K562 (cell line): ENCODE data around the gene NUDT9. TPM values are rescaled to one million over a fixed set of nuclear protein-coding genes. Genes with fewer than 3 reads are reported as not detected.
"Not testable (repeated sequence)": the region's sequence is repeated elsewhere in the genome, so short reads cannot be mapped to it uniquely, and the experiment has no call there.

ENCODE experiments used
- ATAC-seq: fragments of 200-7000 bp; cut with Tn5 transposase; 3 replicates; pipeline ENCODE4 v1.9.1; 2020; ENCODE audit warnings: moderate library complexity
- BruUV-seq: library from RNA; stranded (reverse); fragments of 400-500 nt; replicated peaks from 2 replicates; lab custom pipeline; 2021; lab: Mats Ljungman, UMichigan
- CTCF ChIA-PET: fragments of 300-600 bp; formaldehyde crosslinking; extraction: SDS; loops from one replicate; lab custom pipeline; 2021; ENCODE audit warnings: low intra/inter-chr PET ratio; lab: Yijun Ruan, JAX
- POLR2A ChIA-PET: fragments of 300-600, 350-650 bp; sonication (Branson Sonifier 250); formaldehyde crosslinking; extraction: SDS; loops from one replicate; lab custom pipeline; 2021; ENCODE audit warnings: antibody characterized with exemption, inconsistent platforms; lab: Yijun Ruan, JAX
- DNase-seq, 4 experiments: peaks; one replicate each; pipeline versions ENCODE4 v3.0.0 to v3.0.0-alpha.2; 2011 to 2018; ENCODE audit warnings: low spot score in 3 of 4, mixed read lengths in 3 of 4; ENCODE audit errors: extremely low read depth in 1 of 4
- FAIRE-seq: peaks from 2 replicates; lab custom pipeline; 2011; peaks lifted over from hg19 to GRCh38; lab: Jason Lieb, UNC
- H2AFZ ChIP-seq: 2 replicates; pipeline ENCODE4 v1.6.0; 2011; ENCODE audit warnings: low read depth, low read length, control low read depth, inconsistent platforms
- H3K27ac ChIP-seq: fragments of 200-600 bp; 3 replicates; pipeline ENCODE4 v1.8.0; 2011; ENCODE audit warnings: low read depth, mild to moderate bottlenecking, control low read depth, inconsistent platforms, low read length, moderate library complexity, mixed read lengths; ENCODE audit errors: extremely low read depth
- H3K27me3 ChIP-seq, 2 experiments: fragments of 300-600 bp in 1 of 2; 2 replicates in 1 of 2; 3 replicates in 1 of 2; pipeline versions ENCODE4 v1.6.0 to v1.8.0; 2011; ENCODE audit warnings: inconsistent platforms in 2 of 2, low read length in 2 of 2, mild to moderate bottlenecking in 1 of 2, mixed read lengths in 1 of 2, moderate library complexity in 1 of 2; ENCODE audit not compliant: control insufficient read depth in 2 of 2, insufficient read depth in 2 of 2
- H3K36me3 ChIP-seq: fragments of 300-600 bp; 3 replicates; pipeline ENCODE4 v1.8.0; 2011; ENCODE audit warnings: mild to moderate bottlenecking, low read length, inconsistent platforms; ENCODE audit not compliant: control insufficient read depth, insufficient read depth
- H3K4me1 ChIP-seq, 2 experiments: fragments of 200-600 bp in 1 of 2; replicated peaks in 1 of 2; 2 replicates in 1 of 2; 3 replicates in 1 of 2; pipeline versions ENCODE4 v1.5.1 to v1.8.0; 2011; ENCODE audit warnings: inconsistent platforms in 2 of 2, low read length in 2 of 2, mild to moderate bottlenecking in 1 of 2, mixed read lengths in 1 of 2, moderate library complexity in 1 of 2; ENCODE audit not compliant: control insufficient read depth in 2 of 2, insufficient read depth in 2 of 2
- H3K4me2 ChIP-seq: 2 replicates; pipeline ENCODE4 v1.6.1; 2011; ENCODE audit warnings: low read length, control low read depth, inconsistent platforms, mixed read lengths; ENCODE audit not compliant: insufficient read depth
- H3K4me3 ChIP-seq: fragments of 200-600 bp; sonication (generic), shearing (Covaris generic); 2 replicates; pipeline ENCODE4 v1.5.1; 2016; ENCODE audit warnings: control low read depth, inconsistent platforms
- H3K79me2 ChIP-seq: fragments of 200-600 bp; 3 replicates; pipeline ENCODE4 v1.8.0; 2011; ENCODE audit warnings: low read length, inconsistent platforms; ENCODE audit not compliant: control insufficient read depth, insufficient read depth
- H3K9ac ChIP-seq, 2 experiments: 2 replicates each; pipeline versions ENCODE4 v1.6.0 to v1.6.1; 2011; ENCODE audit warnings: low read depth in 2 of 2, low read length in 2 of 2, control low read depth in 1 of 2, inconsistent platforms in 1 of 2, mild to moderate bottlenecking in 1 of 2, mixed read lengths in 1 of 2; ENCODE audit not compliant: insufficient read depth in 1 of 2
- H3K9me1 ChIP-seq: one replicate; pipeline ENCODE4 v1.6.0; 2011; ENCODE audit warnings: inconsistent platforms, mild to moderate bottlenecking, low read length, moderate library complexity; ENCODE audit not compliant: control insufficient read depth, insufficient read depth
- H3K9me3 ChIP-seq: replicated peaks from 2 replicates; pipeline ENCODE4 v1.5.1; 2011; ENCODE audit warnings: low read depth, low read length, inconsistent platforms; ENCODE audit not compliant: control insufficient read depth, insufficient read depth
- H4K20me1 ChIP-seq: replicated peaks from 2 replicates; pipeline ENCODE4 v1.6.1; 2011; ENCODE audit warnings: low read length, inconsistent platforms, mixed read lengths; ENCODE audit not compliant: control insufficient read depth, insufficient read depth
- WGBS: fragments of 100-300 bp; shearing (Covaris generic); methylation state at CpG from one replicate; pipeline ENCODE4 v1.1.6; 2016; ENCODE audit warnings: low coverage, mixed read lengths; ENCODE audit not compliant: insufficient coverage; ENCODE audit errors: missing lambda C conversion rate; 5-methylcytosine and 5-hydroxymethylcytosine counted together
- in situ Hi-C: fragments of 300-500 bp; cut with MboI; formaldehyde crosslinking; loops from 4 replicates; pipeline ENCODE4 v1.15.0; 2018; ENCODE audit warnings: inconsistent platforms, mixed read lengths
- intact Hi-C: fragments of 100-400 bp; cut with micrococcal nuclease; formaldehyde crosslinking; loops from 2 replicates; pipeline ENCODE4 v1.14.2; 2022
- polyA plus RNA-seq, 8 experiments: library from polyadenylated mRNA; depleted of rRNA in 4 of 8; stranded (reverse) in 5 of 8; unstranded in 3 of 8; fragments of >200 nt; fragmentation: Nextera tagmentation in 2 of 8; fragmentation: Illumina TruSeq in 1 of 8; extraction: Ambion mirVana in 2 of 8; extraction: Trizol in 1 of 8; gene quantifications; 2 replicates each; pipeline versions ENCODE4 v1.2.1 to v1.2.3, GENCODE V29; 2011 to 2014; ENCODE audit warnings: inconsistent platforms in 1 of 8, missing spikeins in 1 of 8
- total RNA-seq, 7 experiments: library from RNA; depleted of rRNA in 6 of 7; stranded (reverse); fragments of >200 nt in 6 of 7; fragmentation: Illumina TruSeq in 2 of 7; extraction: Trizol in 2 of 7; gene quantifications; 2 replicates each; pipeline versions ENCODE4 v1.2.1 to v1.2.3, GENCODE V29; 2011 to 2021; ENCODE audit warnings: low replicate concordance in 1 of 7
- TF ChIP-seq, protein P1 (sequence below): sonication (generic); formaldehyde crosslinking; IDR thresholded peaks from 2 replicates; pipeline ENCODE4 v1.8.1; 2023; ENCODE audit warnings: mild to moderate bottlenecking, missing genetic modification reagents

The NUDT9 gene
- total and polyA plus RNA-seq, 9 of the 15 experiments (the other 6 are each of a cell fraction or from before 2014, with no cell fraction given), result 8.5 to 20.8 (median 18.0) TPM

DNA sequence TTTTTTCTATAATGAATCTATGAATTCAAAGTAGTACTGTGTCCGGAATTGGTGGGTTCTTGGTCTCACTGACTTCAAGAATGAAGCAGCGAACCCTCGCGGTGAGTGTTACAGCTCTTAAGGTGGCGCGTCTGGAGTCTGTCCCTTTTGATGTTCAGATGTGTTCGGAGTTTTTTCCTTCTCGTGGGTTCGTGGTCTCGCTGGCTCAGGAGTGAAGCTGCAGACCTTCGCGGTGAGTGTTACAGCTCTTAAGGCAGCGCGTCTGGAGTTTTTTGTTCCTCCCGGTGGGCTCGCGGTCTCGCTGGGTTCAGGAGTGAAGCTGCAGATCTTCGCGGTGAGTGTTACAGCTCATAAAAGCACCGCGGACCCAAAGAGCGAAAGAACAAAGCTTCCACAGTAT is 27.3 kb upstream of the NUDT9 start:
- POLR2A ChIA-PET, result interaction anchor here (1.1 kb wide), 1 partner anchor 10 kb away, joined by 4 read pairs; no protein-coding TSS in a partner anchor

DNA sequence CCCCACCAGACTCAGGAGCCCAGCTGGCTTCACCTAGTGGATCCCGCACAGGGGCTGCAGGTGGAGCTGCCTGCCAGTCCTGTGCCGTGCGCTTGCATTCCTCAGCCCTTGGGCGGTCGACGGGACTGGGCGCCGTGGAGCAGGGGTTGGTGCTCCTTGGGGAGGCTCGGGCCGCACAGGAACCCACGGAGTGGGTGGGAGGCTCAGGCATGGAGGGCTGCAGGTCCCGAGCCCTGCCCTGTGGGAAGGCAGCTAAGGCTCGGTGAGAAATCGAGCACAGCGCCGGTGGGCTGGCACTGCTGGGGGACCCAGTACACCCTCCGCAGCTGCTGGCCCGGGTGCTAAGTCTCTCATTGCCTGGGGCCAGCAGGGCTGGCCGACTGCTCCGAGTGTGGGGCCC is 26.5 kb upstream of the NUDT9 start:
- H3K9me1 ChIP-seq, H3K36me3 ChIP-seq, FAIRE-seq, H3K9ac ChIP-seq, in situ Hi-C loops, ATAC-seq, intact Hi-C loops, H3K9me3 ChIP-seq, DNase-seq, CTCF ChIA-PET, H4K20me1 ChIP-seq, H3K27ac ChIP-seq, H3K4me1 ChIP-seq, H3K27me3 ChIP-seq, BruUV-seq, H3K4me3 ChIP-seq, H3K4me2 ChIP-seq, H2AFZ ChIP-seq, H3K79me2 ChIP-seq: not testable (repeated sequence)
- WGBS, result 79% methylated on average over 11 of the region's 20 CpGs
- POLR2A ChIA-PET, result interaction anchor here (1.4 kb wide), 1 partner anchor 25 kb away, joined by 3 read pairs; no protein-coding TSS in a partner anchor

More for the DNA sequence above, 27.3 kb upstream of the NUDT9 start:
- DNase-seq, FAIRE-seq, H3K9me3 ChIP-seq, H3K4me2 ChIP-seq, CTCF ChIA-PET, H3K9me1 ChIP-seq, H3K27me3 ChIP-seq, H3K4me3 ChIP-seq, H3K9ac ChIP-seq, H3K79me2 ChIP-seq, in situ Hi-C loops, intact Hi-C loops, H2AFZ ChIP-seq, H3K4me1 ChIP-seq, ATAC-seq, H3K27ac ChIP-seq, H4K20me1 ChIP-seq, H3K36me3 ChIP-seq, BruUV-seq: not testable (repeated sequence)
- WGBS, result 92% methylated on average over 11 of the region's 23 CpGs
- TF ChIP-seq, protein P1, sequence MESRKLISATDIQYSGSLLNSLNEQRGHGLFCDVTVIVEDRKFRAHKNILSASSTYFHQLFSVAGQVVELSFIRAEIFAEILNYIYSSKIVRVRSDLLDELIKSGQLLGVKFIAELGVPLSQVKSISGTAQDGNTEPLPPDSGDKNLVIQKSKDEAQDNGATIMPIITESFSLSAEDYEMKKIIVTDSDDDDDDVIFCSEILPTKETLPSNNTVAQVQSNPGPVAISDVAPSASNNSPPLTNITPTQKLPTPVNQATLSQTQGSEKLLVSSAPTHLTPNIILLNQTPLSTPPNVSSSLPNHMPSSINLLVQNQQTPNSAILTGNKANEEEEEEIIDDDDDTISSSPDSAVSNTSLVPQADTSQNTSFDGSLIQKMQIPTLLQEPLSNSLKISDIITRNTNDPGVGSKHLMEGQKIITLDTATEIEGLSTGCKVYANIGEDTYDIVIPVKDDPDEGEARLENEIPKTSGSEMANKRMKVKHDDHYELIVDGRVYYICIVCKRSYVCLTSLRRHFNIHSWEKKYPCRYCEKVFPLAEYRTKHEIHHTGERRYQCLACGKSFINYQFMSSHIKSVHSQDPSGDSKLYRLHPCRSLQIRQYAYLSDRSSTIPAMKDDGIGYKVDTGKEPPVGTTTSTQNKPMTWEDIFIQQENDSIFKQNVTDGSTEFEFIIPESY, result peak; percentile 48; the same call in 1 of the 2 replicates
